ENCODE data around the gene RNF215.

Gene RNF215

DNA sequence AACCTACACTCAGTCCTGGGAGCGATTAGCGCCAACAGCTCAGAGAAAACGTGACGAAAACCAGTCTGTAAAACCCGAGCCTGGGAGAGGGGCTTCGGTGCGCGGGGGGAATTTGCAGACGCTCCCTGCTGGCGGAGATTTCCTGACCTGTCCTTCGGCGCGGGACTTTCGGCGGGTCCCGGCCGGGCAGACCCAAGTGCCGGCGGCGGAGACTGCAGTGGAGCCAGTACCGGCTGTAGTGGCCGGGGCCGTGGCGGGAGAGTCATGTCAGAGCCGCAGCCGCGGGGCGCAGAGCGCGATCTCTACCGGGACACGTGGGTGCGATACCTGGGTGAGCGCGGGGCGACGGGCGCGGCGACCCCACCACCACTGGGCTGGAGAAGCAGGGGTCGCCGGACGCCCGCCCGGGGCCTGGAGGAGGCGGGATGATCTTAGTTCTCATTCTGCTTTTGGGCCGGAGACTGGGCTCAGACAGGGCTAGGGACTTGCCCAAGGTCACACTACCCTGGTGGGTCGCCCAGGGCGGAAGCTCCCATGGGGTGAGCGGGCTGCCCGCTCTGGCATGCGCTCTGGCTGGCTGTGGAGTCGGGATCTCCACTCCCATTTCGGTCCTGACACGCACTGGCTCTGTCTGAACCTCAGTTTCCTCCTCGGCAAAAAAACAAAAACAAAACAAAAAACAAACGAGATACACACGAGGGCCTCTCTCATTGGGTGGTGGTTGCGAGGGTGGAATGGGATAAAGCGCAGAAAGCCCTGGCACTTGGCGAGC is 38.6 kb upstream of the RNF215 start, which contains the start of gene MTFP1:
Gene MTFP1 (plus strand): TSS at position 153 of the 772 bp plus-strand sequence. CDS start 112 bp downstream, at position 265.
- peak within 1 kb of the TSS; percentile 25 for H3K27ac ChIP-seq (ENCODE audit: low read depth, low read length)
- no peaks in the 10 kb centered on the region for H3K36me3 ChIP-seq (ENCODE audit: control insufficient read depth, insufficient read depth, low read length)
- H3K9ac ChIP-seq (ENCODE audit: low read length) = peak within 1 kb of the TSS; percentile 45
- peaks cover 16% of the 10 kb centered on the region for H3K4me1 ChIP-seq (ENCODE audit: control insufficient read depth, insufficient read depth, low read length)
- H3K4me3 ChIP-seq (ENCODE audit: low read length) = peak within 1 kb of the TSS; percentile 82
- H3K27me3 ChIP-seq (ENCODE audit: control insufficient read depth, insufficient read depth, low read length) = no peaks in the 10 kb centered on the region

- Histone ChIP-seq H3K27ac (ENCODE audit: low read depth, low read length) (no peak overlapping the region), H3K27me3 (ENCODE audit: control insufficient read depth, insufficient read depth, low read length) (no peaks in the 10 kb centered on the region), H3K36me3 (ENCODE audit: control insufficient read depth, insufficient read depth, low read length) (no peaks in the 10 kb centered on the region), H3K4me1 (ENCODE audit: control insufficient read depth, insufficient read depth, low read length) (peaks cover 16% of the 10 kb centered on the region), H3K9ac (ENCODE audit: low read length) (peak overlapping the region; percentile 45), H3K4me3 (ENCODE audit: low read length) (peak overlapping the region; percentile 78)
Measured at GRCh38 chr22:30425327-30425615, 38.1 kb upstream of the RNF215 start.

GRCh38 chr22:30424534-30425326 is 37.5 kb upstream of the RNF215 start:
- Histone ChIP-seq H3K9ac (ENCODE audit: low read length) (no peak overlapping the region), H3K4me3 (ENCODE audit: low read length) (peak overlapping the region; percentile 82), H3K36me3 (ENCODE audit: control insufficient read depth, insufficient read depth, low read length) (no peaks in the 10 kb centered on the region), H3K27me3 (ENCODE audit: control insufficient read depth, insufficient read depth, low read length) (no peaks in the 10 kb centered on the region), H3K27ac (ENCODE audit: low read depth, low read length) (peak overlapping the region; percentile 95), H3K4me1 (ENCODE audit: control insufficient read depth, insufficient read depth, low read length) (peaks cover 16% of the 10 kb centered on the region)

GRCh38 chr22:30423959-30424533 is 36.8 kb upstream of the RNF215 start:
- Histone ChIP-seq H3K27me3 (ENCODE audit: control insufficient read depth, insufficient read depth, low read length) (no peaks in the 10 kb centered on the region), H3K9ac (ENCODE audit: low read length) (peak overlapping the region; percentile 85), H3K36me3 (ENCODE audit: control insufficient read depth, insufficient read depth, low read length) (no peaks in the 10 kb centered on the region), H3K27ac (ENCODE audit: low read depth, low read length) (peak overlapping the region; percentile 95), H3K4me1 (ENCODE audit: control insufficient read depth, insufficient read depth, low read length) (peaks cover 16% of the 10 kb centered on the region), H3K4me3 (ENCODE audit: low read length) (peak overlapping the region; percentile 82)

GRCh38 chr22:30423301-30423958 is 36.2 kb upstream of the RNF215 start:
- peak overlapping the region; percentile 85 for H3K9ac ChIP-seq (ENCODE audit: low read length)
- no peaks in the 10 kb centered on the region for H3K27me3 ChIP-seq (ENCODE audit: control insufficient read depth, insufficient read depth, low read length)
- no peaks in the 10 kb centered on the region for H3K36me3 ChIP-seq (ENCODE audit: control insufficient read depth, insufficient read depth, low read length)
- H3K4me3 ChIP-seq (ENCODE audit: low read length) = peak overlapping the region; percentile 82
- peaks cover 16% of the 10 kb centered on the region for H3K4me1 ChIP-seq (ENCODE audit: control insufficient read depth, insufficient read depth, low read length)
- peak overlapping the region; percentile 95 for H3K27ac ChIP-seq (ENCODE audit: low read depth, low read length)

DNA sequence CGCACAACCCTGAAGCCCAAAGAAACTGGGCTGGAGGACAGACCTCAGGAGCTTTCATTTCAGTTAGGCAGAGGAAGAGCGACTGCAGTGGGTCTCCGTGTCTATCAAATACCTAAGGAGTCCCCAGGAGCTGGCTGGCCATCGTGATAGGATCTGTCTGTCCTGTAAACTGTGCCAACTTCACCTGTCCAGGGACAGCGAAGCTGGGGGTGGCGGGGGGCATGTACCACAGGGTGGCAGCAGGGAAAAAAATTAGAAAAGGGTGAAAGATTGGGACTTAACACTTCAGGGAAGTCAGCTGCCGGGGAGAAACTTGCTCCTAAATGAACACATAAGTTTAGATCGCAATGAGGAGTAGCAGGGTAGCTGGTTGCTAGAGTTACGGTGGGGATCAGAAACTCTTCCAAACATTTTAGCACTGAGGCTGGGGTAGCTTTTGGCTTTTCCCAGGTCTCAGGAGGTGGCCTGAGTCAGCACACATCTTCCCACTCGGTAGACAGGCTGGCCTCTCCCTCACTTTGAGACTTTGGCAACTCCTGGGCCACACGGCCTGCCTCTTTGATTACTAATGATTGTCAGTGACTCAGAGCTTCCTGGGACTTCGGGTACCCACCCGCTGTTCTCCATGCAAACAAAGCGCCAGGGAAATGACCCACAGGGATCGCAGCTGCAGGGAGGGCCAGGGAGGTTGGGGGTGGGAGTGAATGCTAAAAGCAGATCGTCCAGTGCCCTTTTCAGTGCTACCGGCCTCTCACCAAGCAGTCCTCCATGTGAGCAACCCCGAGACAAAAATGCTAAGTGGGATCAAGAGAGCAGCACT is 35.5 kb upstream of the RNF215 start:
- Histone ChIP-seq H3K4me1 (ENCODE audit: control insufficient read depth, insufficient read depth, low read length) (peaks cover 16% of the 10 kb centered on the region), H3K4me3 (ENCODE audit: low read length) (peak overlapping the region; percentile 82), H3K27me3 (ENCODE audit: control insufficient read depth, insufficient read depth, low read length) (no peaks in the 10 kb centered on the region), H3K36me3 (ENCODE audit: control insufficient read depth, insufficient read depth, low read length) (no peaks in the 10 kb centered on the region), H3K27ac (ENCODE audit: low read depth, low read length) (peak overlapping the region; percentile 95), H3K9ac (ENCODE audit: low read length) (peak overlapping the region; percentile 85)

GRCh38 chr22:30421695-30422480 is 34.7 kb upstream of the RNF215 start:
- H3K36me3 ChIP-seq (ENCODE audit: control insufficient read depth, insufficient read depth, low read length) = no peaks in the 10 kb centered on the region
- H3K9ac ChIP-seq (ENCODE audit: low read length) = no peak overlapping the region
- H3K4me1 ChIP-seq (ENCODE audit: control insufficient read depth, insufficient read depth, low read length) = peaks cover 16% of the 10 kb centered on the region
- H3K27ac ChIP-seq (ENCODE audit: low read depth, low read length) = peak overlapping the region; percentile 95
- no peaks in the 10 kb centered on the region for H3K27me3 ChIP-seq (ENCODE audit: control insufficient read depth, insufficient read depth, low read length)
- H3K4me3 ChIP-seq (ENCODE audit: low read length) = no peak overlapping the region

DNA sequence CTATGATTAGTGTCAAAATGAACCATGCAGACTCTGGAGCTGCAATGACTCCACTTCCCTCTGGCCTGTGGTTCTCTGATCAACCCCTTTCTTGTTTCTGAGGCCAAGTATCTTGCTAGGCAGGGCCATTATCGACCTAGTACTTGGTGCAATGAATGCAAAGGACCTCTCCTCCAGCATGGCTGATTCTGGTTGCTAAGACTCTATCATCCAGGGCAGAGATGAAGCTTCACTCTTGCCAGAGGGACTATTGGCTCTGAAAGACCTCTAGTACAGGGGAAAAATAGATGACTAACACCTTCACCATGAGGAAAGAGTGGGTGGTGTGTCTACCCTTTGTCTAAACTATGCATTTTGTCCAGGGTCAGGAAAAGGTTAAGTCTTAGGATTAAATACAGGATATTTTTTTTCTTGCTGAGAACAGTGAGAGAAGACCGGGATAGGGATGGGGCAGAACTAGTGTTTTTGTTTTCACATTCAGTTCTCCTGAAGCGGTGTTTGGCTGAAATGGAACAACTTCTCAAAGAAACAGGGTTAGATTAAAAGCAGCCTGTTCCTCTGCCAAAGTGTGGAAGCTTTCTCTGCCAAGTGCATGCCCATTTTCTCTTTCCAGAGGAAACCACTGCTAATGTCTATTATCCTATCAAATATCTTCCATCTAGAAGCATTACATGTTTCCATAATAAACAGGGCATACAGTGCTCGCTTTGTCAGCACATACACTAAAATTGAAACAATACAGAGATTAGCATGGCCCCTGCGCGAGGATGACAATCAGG is 33.3 kb upstream of the RNF215 start:
- Histone ChIP-seq H3K27me3 (ENCODE audit: control insufficient read depth, insufficient read depth, low read length) (no peaks in the 10 kb centered on the region), H3K9ac (ENCODE audit: low read length) (no peak overlapping the region), H3K4me1 (ENCODE audit: control insufficient read depth, insufficient read depth, low read length) (peaks cover 16% of the 10 kb centered on the region), H3K4me3 (ENCODE audit: low read length) (no peak overlapping the region), H3K27ac (ENCODE audit: low read depth, low read length) (no peak overlapping the region), H3K36me3 (ENCODE audit: control insufficient read depth, insufficient read depth, low read length) (peaks cover 10% of the 10 kb centered on the region)

DNA sequence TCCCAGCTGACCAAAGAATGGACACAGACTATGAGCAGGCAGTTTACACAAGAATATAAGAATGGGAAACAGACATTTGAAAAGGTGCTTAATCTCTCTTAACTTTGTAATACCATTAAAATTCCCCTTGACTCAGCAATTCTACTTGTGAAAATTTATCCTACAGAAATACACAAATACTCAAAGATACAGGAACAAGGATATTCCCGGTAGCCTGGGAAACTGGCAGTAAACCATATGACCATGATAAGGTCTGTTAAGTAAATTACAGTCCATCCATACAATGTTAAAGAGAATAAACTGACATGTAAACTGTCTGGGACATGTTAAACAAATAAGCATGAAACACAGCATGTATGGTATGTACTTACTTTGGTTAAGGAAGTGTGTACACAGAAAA is 29.6 kb upstream of the RNF215 start:
- H3K36me3 ChIP-seq (ENCODE audit: control insufficient read depth, insufficient read depth, low read length) = peaks cover 16% of the 10 kb centered on the region
- no peak overlapping the region for H3K27ac ChIP-seq (ENCODE audit: low read depth, low read length)
- H3K27me3 ChIP-seq (ENCODE audit: control insufficient read depth, insufficient read depth, low read length) = no peaks in the 10 kb centered on the region
- H3K4me3 ChIP-seq (ENCODE audit: low read length) = no peak overlapping the region
- no peak overlapping the region for H3K9ac ChIP-seq (ENCODE audit: low read length)
- no peaks in the 10 kb centered on the region for H3K4me1 ChIP-seq (ENCODE audit: control insufficient read depth, insufficient read depth, low read length)

DNA sequence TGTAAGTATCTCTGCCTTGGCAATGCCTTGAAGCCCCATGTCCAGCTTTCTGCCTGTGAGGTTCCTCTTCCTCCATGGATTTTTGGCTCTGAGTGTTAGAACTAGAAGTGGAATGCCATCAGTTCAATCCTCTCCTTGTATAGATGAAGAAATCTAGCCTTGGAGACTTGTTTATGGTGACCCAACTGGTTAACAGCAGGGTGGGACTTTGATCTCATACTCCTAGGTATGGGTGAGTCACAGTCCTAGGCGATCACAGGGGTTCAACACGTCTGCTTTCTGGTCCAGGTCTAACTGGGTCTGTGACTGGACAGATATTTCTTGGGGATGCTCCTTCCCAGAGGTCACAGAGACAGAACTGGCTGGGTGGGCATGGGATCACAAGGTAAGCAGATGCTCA is 29.2 kb upstream of the RNF215 start:
- peaks cover 18% of the 10 kb centered on the region for H3K36me3 ChIP-seq (ENCODE audit: control insufficient read depth, insufficient read depth, low read length)
- H3K27me3 ChIP-seq (ENCODE audit: control insufficient read depth, insufficient read depth, low read length) = no peaks in the 10 kb centered on the region
- H3K4me1 ChIP-seq (ENCODE audit: control insufficient read depth, insufficient read depth, low read length) = no peaks in the 10 kb centered on the region
- no peak overlapping the region for H3K27ac ChIP-seq (ENCODE audit: low read depth, low read length)
- no peak overlapping the region for H3K4me3 ChIP-seq (ENCODE audit: low read length)
- H3K9ac ChIP-seq (ENCODE audit: low read length) = no peak overlapping the region
